ENCODE results near the gene PREB.

Gene PREB

DNA sequence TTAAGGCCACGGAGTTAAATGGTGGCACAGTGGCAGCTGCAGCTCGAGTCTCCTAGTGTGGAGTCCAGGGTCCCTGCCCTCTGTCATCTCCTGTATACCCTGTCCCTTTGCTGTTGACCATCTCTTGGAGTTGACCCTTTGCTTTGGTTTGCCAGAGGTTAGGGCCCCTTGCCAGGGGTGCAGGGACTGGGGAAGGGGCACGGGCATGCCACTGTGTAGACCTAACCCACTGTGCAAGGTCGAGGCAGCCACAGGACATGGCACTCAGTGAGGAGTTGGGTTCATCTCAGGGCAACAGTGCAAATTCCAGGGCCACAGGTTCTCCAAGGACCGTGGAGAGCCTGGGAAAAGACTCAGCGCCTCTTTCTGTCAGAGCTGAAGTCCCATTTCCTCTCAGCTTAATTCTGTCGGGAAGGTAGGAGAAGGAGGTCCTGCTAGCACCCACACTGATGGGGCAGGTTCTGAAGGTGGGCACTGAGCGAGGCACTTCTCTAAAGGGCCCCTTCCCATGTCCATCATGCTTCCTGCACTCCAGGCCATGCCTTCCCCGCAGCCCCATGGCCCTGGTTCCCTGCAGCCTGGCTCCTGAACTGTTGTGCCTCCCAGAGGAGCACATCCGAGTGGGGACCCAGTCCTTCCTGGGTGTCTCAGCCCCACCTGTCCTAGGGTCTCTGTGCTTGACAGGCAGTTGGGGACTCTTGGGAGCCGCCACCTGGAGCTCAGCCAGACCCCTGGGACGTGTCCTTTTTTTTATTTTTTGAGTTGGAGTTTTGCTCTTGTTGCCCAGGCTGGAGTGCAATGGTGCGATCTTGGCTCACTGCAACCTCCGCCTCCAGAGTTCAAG, 45.1 kb downstream of the PREB start:
- no peaks in the 10 kb centered on the region for H3K9me3 ChIP-seq (ENCODE audit: severe bottlenecking)
- H3K27me3 ChIP-seq (ENCODE audit: insufficient read depth, poor library complexity, severe bottlenecking): no peaks in the 10 kb centered on the region
- H3K4me3 ChIP-seq (ENCODE audit: severe bottlenecking): no peak overlapping the region
- H3K27ac ChIP-seq (ENCODE audit: poor library complexity, severe bottlenecking): no peak overlapping the region
- H3K4me1 ChIP-seq (ENCODE audit: insufficient read depth, poor library complexity, severe bottlenecking): no peaks in the 10 kb centered on the region
- DNase-seq (ENCODE audit: low spot score): no peak
- no peaks in the 10 kb centered on the region for H3K36me3 ChIP-seq (ENCODE audit: low read depth)
- no peak for ATAC-seq (ENCODE audit: low read depth)
- TF ChIP-seq, protein P1, sequence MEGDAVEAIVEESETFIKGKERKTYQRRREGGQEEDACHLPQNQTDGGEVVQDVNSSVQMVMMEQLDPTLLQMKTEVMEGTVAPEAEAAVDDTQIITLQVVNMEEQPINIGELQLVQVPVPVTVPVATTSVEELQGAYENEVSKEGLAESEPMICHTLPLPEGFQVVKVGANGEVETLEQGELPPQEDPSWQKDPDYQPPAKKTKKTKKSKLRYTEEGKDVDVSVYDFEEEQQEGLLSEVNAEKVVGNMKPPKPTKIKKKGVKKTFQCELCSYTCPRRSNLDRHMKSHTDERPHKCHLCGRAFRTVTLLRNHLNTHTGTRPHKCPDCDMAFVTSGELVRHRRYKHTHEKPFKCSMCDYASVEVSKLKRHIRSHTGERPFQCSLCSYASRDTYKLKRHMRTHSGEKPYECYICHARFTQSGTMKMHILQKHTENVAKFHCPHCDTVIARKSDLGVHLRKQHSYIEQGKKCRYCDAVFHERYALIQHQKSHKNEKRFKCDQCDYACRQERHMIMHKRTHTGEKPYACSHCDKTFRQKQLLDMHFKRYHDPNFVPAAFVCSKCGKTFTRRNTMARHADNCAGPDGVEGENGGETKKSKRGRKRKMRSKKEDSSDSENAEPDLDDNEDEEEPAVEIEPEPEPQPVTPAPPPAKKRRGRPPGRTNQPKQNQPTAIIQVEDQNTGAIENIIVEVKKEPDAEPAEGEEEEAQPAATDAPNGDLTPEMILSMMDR (IDR thresholded peaks at IDR 0.05; ENCODE audit: poor library complexity, severe bottlenecking): no peak

DNA sequence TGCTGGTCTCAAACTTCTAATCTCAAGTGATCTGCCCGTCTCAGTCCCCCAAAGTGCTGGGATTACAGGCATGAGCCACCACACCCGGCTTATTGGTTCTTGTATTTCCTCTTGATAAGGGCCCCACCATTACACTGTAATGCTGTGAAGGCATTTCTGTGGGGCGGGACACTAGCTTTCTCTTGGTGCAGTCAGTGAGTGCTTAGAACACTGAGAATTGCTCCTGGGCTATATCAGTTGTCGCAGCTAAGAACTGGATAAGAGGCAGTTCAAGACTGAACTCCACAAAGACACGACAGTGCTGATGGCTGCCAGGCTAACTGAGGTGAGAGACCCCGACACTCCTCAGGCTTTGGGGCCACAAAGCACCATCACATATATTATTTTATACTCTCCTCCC, 45.8 kb downstream of the PREB start:
- no peak overlapping the region for H3K4me3 ChIP-seq (ENCODE audit: severe bottlenecking)
- DNase-seq (ENCODE audit: low spot score) (no peak), ATAC-seq (ENCODE audit: low read depth) (no peak)
- H3K36me3 ChIP-seq (ENCODE audit: low read depth): no peaks in the 10 kb centered on the region
- H3K27me3 ChIP-seq (ENCODE audit: insufficient read depth, poor library complexity, severe bottlenecking): no peaks in the 10 kb centered on the region
- TF ChIP-seq, protein P1 (IDR thresholded peaks at IDR 0.05; ENCODE audit: poor library complexity, severe bottlenecking): no peak
- no peak overlapping the region for H3K27ac ChIP-seq (ENCODE audit: poor library complexity, severe bottlenecking)
- H3K4me1 ChIP-seq (ENCODE audit: insufficient read depth, poor library complexity, severe bottlenecking): no peaks in the 10 kb centered on the region
- H3K9me3 ChIP-seq (ENCODE audit: severe bottlenecking): no peaks in the 10 kb centered on the region

DNA sequence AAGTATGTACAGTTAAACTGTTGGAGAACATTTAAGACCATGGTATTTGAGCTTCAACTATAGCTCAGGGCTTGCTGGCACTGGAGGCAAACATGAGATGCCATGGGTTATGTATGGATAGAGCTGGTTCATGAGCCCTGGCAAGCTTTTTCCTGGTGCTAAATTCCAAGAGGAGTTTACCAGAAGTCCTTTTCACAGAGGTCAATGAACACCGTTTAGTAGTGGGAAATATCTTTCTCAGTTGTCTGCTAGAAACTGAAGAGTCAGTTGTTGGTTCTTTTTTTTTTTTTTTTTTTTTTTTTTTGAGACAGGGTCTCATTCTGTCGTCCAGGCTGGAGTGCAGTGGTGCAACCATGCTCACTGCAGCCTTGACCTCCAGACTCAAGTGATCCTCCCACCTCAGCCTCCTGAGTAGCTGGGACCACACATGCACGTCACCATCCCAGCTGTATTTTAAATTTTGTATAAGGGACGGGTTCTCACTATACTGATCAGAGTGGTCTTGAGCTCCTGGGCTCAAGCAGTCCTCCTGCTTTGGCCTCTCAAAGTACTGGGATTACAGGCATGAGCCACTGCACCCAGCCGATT, 46.5 kb downstream of the PREB start:
- ATAC-seq (ENCODE audit: low read depth) (no peak), DNase-seq (ENCODE audit: low spot score) (no peak)
- TF ChIP-seq, protein P1 (IDR thresholded peaks at IDR 0.05; ENCODE audit: poor library complexity, severe bottlenecking): no peak
- Histone ChIP-seq H3K27me3 (ENCODE audit: insufficient read depth, poor library complexity, severe bottlenecking) (no peaks in the 10 kb centered on the region), H3K4me3 (ENCODE audit: severe bottlenecking) (no peak overlapping the region), H3K36me3 (ENCODE audit: low read depth) (no peaks in the 10 kb centered on the region), H3K9me3 (ENCODE audit: severe bottlenecking) (no peaks in the 10 kb centered on the region), H3K27ac (ENCODE audit: poor library complexity, severe bottlenecking) (no peak overlapping the region), H3K4me1 (ENCODE audit: insufficient read depth, poor library complexity, severe bottlenecking) (no peaks in the 10 kb centered on the region)

DNA sequence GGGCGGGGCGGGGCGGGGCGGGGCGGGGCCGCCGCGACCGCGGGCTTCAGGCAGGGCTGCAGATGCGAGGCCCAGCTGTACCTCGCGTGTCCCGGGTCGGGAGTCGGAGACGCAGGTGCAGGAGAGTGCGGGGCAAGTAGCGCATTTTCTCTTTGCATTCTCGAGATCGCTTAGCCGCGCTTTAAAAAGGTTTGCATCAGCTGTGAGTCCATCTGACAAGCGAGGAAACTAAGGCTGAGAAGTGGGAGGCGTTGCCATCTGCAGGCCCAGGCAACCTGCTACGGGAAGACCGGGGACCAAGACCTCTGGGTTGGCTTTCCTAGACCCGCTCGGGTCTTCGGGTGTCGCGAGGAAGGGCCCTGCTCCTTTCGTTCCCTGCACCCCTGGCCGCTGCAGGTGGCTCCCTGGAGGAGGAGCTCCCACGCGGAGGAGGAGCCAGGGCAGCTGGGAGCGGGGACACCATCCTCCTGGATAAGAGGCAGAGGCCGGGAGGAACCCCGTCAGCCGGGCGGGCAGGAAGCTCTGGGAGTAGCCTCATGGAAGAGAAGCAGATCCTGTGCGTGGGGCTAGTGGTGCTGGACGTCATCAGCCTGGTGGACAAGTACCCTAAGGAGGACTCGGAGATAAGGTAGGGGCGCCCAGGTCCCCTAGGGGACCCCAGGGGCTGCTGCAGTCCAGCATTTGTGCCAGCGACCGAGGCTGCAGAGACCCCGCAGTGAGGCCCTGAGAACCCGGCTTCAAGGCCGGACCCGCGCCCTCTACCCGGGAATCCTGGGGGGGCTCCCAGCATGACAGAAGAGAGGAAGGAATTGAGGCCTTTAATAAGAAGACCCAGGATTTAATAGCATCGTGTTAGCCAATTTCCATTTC, 47.5 kb downstream of the PREB start, which contains the start of gene KHK:
TSS of gene KHK (plus strand) at position 49 of the 870 bp plus-strand sequence. CDS start at position 537, 488 bp downstream.
- H3K4me3 ChIP-seq (ENCODE audit: severe bottlenecking): peak within 1 kb of the TSS; percentile 53
- no peaks in the 10 kb centered on the region for H3K36me3 ChIP-seq (ENCODE audit: low read depth)
- no peaks in the 10 kb centered on the region for H3K9me3 ChIP-seq (ENCODE audit: severe bottlenecking)
- TF ChIP-seq, protein P1 (IDR thresholded peaks at IDR 0.05; ENCODE audit: poor library complexity, severe bottlenecking): peak; percentile 70
- H3K27ac ChIP-seq (ENCODE audit: poor library complexity, severe bottlenecking): peak within 1 kb of the TSS; percentile 47
- no peaks in the 10 kb centered on the region for H3K4me1 ChIP-seq (ENCODE audit: insufficient read depth, poor library complexity, severe bottlenecking)
- ATAC-seq (ENCODE audit: low read depth): peak; percentile 40
- DNase-seq (ENCODE audit: low spot score): no peak
- no peaks in the 10 kb centered on the region for H3K27me3 ChIP-seq (ENCODE audit: insufficient read depth, poor library complexity, severe bottlenecking)

Data from RWPE2 (cell line).